ENCODE results near the gene SMNDC1.
"Not testable (repeated sequence)": the region's sequence is repeated elsewhere in the genome, so short reads cannot be mapped to it uniquely, and the experiment has no call there.

The SMNDC1 gene

GRCh38 chr10:110254467-110254866, 50.3 kb downstream of the SMNDC1 start:
- Histone ChIP-seq H3K4me3 (ENCODE audit: insufficient read depth, low read length, poor library complexity, severe bottlenecking) (no peak overlapping the region), H3K27me3 (ENCODE audit: low read length) (no peaks in the 10 kb centered on the region), H2AFZ (ENCODE audit: low read depth, low read length, severe bottlenecking) (no peak overlapping the region), H3K9me3 (ENCODE audit: insufficient read depth, low read length) (no peaks in the 10 kb centered on the region), H3K9me2 (replicated peaks; ENCODE audit: insufficient read depth, low read length) (no peaks in the 10 kb centered on the region), H3F3A (ENCODE audit: insufficient read depth) (0 out of 2 replicates have a peak, but pooled peaks cover 3% of the 10 kb centered on the region), H3K4me2 (ENCODE audit: low read depth, low read length, poor library complexity, severe bottlenecking) (no peak overlapping the region), H3K27ac (ENCODE audit: low read depth, low read length) (no peak overlapping the region), H3K36me3 (ENCODE audit: low read length) (no peaks in the 10 kb centered on the region), H4K20me1 (ENCODE audit: low read depth, low read length) (no peaks in the 10 kb centered on the region; the same call in 1 of the 2 replicates), H3K79me2 (ENCODE audit: insufficient read depth, low read length) (no peaks in the 10 kb centered on the region), H3K9ac (ENCODE audit: low read length) (no peak overlapping the region)
- TF ChIP-seq EZH2phosphoT487 (conservative IDR thresholded peaks at IDR 0.05; ENCODE audit: low read length) (no peak), CTCF (IDR thresholded peaks at IDR 0.05; ENCODE audit: insufficient read depth, low read length, poor library complexity, severe bottlenecking) (no peak)

DNA sequence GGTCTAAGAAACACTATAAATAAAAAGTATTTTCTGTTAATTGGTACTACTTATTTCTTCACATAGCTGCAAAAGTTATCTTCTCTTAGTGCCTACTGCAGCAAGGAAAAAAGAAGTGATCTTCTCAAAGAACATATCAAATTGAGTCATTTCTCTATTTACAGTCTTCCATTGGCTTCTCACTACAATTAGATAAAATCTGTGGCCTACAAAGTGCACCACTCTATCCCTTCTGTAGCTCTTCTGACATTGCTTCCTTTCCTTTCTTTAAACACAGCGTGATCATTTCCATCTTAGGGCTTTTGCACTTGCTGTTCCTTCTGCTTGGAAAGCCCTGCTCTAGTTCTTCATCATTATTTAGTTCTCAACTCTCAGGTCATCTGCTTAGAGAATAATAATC, 52.6 kb downstream of the SMNDC1 start:
- Histone ChIP-seq H3K27ac (ENCODE audit: low read depth, low read length) (no peak overlapping the region), H3K9ac (ENCODE audit: low read length) (no peak overlapping the region), H3K27me3 (ENCODE audit: low read length) (no peaks in the 10 kb centered on the region), H3K9me3 (ENCODE audit: insufficient read depth, low read length) (no peaks in the 10 kb centered on the region), H3F3A (ENCODE audit: insufficient read depth) (no peaks in the 10 kb centered on the region), H3K36me3 (ENCODE audit: low read length) (no peaks in the 10 kb centered on the region), H4K20me1 (ENCODE audit: low read depth, low read length) (no peaks in the 10 kb centered on the region), H2AFZ (ENCODE audit: low read depth, low read length, severe bottlenecking) (no peak overlapping the region), H3K79me2 (ENCODE audit: insufficient read depth, low read length) (no peaks in the 10 kb centered on the region), H3K4me3 (ENCODE audit: insufficient read depth, low read length, poor library complexity, severe bottlenecking) (no peak overlapping the region), H3K4me2 (ENCODE audit: low read depth, low read length, poor library complexity, severe bottlenecking) (no peak overlapping the region), H3K9me2 (replicated peaks; ENCODE audit: insufficient read depth, low read length) (no peaks in the 10 kb centered on the region)
- no peak for TF ChIP-seq CTCF (IDR thresholded peaks at IDR 0.05; ENCODE audit: insufficient read depth, low read length, poor library complexity, severe bottlenecking)
- no peak for TF ChIP-seq EZH2phosphoT487 (conservative IDR thresholded peaks at IDR 0.05; ENCODE audit: low read length)

- not testable (repeated sequence) for H3K27ac ChIP-seq (ENCODE audit: low read depth, low read length); H3K36me3 ChIP-seq (ENCODE audit: low read length)
Measured at GRCh38 chr10:110251392-110251791, 53.3 kb downstream of the SMNDC1 start.

DNA sequence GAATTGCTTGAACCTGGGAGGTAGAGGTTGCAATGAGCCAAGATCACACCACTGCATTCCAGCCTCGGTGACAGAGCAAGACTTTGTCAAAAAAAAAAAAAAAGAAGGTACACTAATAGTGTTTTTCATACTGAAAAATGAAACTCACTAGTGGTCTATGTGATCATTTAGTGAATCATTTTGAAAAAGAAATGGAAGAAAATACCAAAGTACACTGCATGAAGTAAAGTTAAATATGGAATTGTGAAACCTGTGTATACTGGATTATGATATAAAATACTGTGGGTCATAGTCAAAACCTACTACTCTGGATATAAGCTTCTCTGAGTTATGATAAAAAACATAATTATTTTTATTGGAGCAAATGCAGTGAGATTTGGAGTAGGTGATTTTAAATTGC, 55.2 kb downstream of the SMNDC1 start:
- not testable (repeated sequence) for H3K36me3 ChIP-seq (ENCODE audit: low read length); H4K20me1 ChIP-seq (ENCODE audit: low read depth, low read length); H3K9me3 ChIP-seq (ENCODE audit: insufficient read depth, low read length); H3K79me2 ChIP-seq (ENCODE audit: insufficient read depth, low read length); H3K4me3 ChIP-seq (ENCODE audit: insufficient read depth, low read length, poor library complexity, severe bottlenecking); H2AFZ ChIP-seq (ENCODE audit: low read depth, low read length, severe bottlenecking); H3K27me3 ChIP-seq (ENCODE audit: low read length); H3F3A ChIP-seq (ENCODE audit: insufficient read depth); H3K9me2 ChIP-seq (replicated peaks; ENCODE audit: insufficient read depth, low read length); H3K27ac ChIP-seq (ENCODE audit: low read depth, low read length); H3K9ac ChIP-seq (ENCODE audit: low read length); H3K4me2 ChIP-seq (ENCODE audit: low read depth, low read length, poor library complexity, severe bottlenecking)

More at GRCh38 chr10:110251392-110251791, 53.3 kb downstream of the SMNDC1 start:
- not testable (repeated sequence) for H3K9me2 ChIP-seq (replicated peaks; ENCODE audit: insufficient read depth, low read length); H3K9ac ChIP-seq (ENCODE audit: low read length); H3F3A ChIP-seq (ENCODE audit: insufficient read depth); H3K9me3 ChIP-seq (ENCODE audit: insufficient read depth, low read length); H3K4me2 ChIP-seq (ENCODE audit: low read depth, low read length, poor library complexity, severe bottlenecking); H3K27me3 ChIP-seq (ENCODE audit: low read length); H4K20me1 ChIP-seq (ENCODE audit: low read depth, low read length); H2AFZ ChIP-seq (ENCODE audit: low read depth, low read length, severe bottlenecking); H3K79me2 ChIP-seq (ENCODE audit: insufficient read depth, low read length); H3K4me3 ChIP-seq (ENCODE audit: insufficient read depth, low read length, poor library complexity, severe bottlenecking)

DNA sequence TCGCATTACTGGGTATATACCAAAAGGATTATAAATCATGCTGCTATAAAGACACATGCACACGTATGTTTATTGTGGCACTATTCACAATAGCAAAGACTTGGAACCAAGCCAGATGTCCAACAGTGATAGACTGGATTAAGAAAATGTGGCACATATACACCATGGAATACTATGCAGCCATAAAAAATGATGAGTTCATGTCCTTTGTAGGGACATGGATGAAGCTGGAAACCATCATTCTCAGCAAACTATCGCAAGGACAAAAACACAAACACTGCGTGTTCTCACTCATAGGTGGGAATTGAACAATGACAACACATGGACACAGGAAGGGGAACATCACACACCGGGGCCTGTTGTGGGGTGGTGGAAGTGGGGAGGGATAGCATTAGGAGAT, 56.9 kb downstream of the SMNDC1 start:
- not testable (repeated sequence) for H2AFZ ChIP-seq (ENCODE audit: low read depth, low read length, severe bottlenecking); H4K20me1 ChIP-seq (ENCODE audit: low read depth, low read length); H3F3A ChIP-seq (ENCODE audit: insufficient read depth); H3K9ac ChIP-seq (ENCODE audit: low read length); H3K27ac ChIP-seq (ENCODE audit: low read depth, low read length); H3K4me2 ChIP-seq (ENCODE audit: low read depth, low read length, poor library complexity, severe bottlenecking); H3K9me3 ChIP-seq (ENCODE audit: insufficient read depth, low read length); H3K9me2 ChIP-seq (replicated peaks; ENCODE audit: insufficient read depth, low read length); H3K27me3 ChIP-seq (ENCODE audit: low read length); H3K79me2 ChIP-seq (ENCODE audit: insufficient read depth, low read length); H3K4me3 ChIP-seq (ENCODE audit: insufficient read depth, low read length, poor library complexity, severe bottlenecking); H3K36me3 ChIP-seq (ENCODE audit: low read length)
